ENCODE results near the gene CYBRD1.

GRCh38 chr2:171509945-171510731 is 12.1 kb upstream of the CYBRD1 start:
- TF ChIP-seq, protein P1, sequence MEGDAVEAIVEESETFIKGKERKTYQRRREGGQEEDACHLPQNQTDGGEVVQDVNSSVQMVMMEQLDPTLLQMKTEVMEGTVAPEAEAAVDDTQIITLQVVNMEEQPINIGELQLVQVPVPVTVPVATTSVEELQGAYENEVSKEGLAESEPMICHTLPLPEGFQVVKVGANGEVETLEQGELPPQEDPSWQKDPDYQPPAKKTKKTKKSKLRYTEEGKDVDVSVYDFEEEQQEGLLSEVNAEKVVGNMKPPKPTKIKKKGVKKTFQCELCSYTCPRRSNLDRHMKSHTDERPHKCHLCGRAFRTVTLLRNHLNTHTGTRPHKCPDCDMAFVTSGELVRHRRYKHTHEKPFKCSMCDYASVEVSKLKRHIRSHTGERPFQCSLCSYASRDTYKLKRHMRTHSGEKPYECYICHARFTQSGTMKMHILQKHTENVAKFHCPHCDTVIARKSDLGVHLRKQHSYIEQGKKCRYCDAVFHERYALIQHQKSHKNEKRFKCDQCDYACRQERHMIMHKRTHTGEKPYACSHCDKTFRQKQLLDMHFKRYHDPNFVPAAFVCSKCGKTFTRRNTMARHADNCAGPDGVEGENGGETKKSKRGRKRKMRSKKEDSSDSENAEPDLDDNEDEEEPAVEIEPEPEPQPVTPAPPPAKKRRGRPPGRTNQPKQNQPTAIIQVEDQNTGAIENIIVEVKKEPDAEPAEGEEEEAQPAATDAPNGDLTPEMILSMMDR (IDR thresholded peaks at IDR 0.05), result no peak
- no peak for TF ChIP-seq POLR2A (IDR thresholded peaks at IDR 0.05)
